ENCODE data around the gene HOXA6. TPM values are rescaled to one million over a fixed set of nuclear protein-coding genes. Genes with fewer than 3 reads are reported as not detected.
A peak's percentile ranks its signal among the peaks of the same experiment; 100 is the strongest.

HOXA6 gene
- total RNA-seq, 4 donors from 2014 or later: 5.7 to 15.4 (median 12.4) TPM

DNA sequence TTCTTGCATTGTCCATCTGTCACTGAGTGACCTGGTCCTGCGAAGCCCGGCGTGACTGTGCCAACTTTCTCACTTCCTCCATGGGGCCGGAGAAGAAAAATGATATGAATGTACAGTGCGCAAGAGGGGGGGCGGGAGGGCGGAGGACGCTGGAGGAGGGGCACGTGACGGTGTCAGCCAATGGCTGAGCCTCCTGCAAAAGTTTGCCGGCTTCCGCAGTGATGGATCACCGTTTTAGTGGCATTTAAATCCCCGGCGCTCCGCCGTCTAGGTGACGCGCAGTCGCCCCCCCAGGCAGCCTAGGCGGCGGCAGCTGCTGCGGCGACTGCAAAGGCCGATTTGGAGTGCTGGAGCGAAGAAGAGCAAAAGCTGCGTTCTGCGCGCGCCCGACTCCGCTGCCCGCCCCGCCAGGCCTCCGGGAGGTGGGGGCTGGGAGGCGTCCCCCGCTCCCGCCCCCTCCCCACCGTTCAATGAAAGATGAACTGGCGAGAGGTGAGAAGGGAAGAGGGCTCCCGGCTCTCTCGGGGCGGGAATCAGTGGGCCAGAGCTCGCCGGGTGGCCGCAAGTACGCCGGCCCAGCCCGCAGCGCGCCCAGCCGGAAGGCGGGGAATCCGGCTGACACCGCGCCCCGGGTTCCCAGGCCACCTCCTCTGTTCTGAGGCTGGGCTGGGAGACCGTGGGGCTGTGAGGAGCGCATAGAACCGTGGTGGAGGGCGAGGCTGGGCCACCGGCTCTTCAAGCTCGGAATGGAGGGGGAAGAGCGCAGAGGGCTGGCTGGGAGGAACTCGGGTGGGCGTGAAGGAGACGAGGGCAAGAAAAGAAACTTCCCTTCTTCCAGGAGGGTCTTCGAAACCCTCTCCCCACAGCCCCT, 51.4 kb downstream of the HOXA6 start, which contains the start of gene HOXA1:
HOXA1 (minus strand) TSS at position 104 of the 871 bp plus-strand sequence; CDS start at position 16, 88 bp downstream.
- peak; percentile 79 to 94 for DNase-seq (ENCODE audit: low spot score in 2 of 2)
- WGBS, 2 donors: 0 to 1% methylated on average over 42 to 68 of the region's 68 CpGs
- H3K4me3 ChIP-seq (ENCODE audit: low read depth, poor library complexity, severe bottlenecking): peak within 1 kb of the TSS; percentile 83
- intact Hi-C loops (cut with DNase I; ENCODE audit: low total_unique reads): no loop called here
- TF ChIP-seq POLR2A (IDR thresholded peaks at IDR 0.05): no peak
- TF ChIP-seq, protein P1, sequence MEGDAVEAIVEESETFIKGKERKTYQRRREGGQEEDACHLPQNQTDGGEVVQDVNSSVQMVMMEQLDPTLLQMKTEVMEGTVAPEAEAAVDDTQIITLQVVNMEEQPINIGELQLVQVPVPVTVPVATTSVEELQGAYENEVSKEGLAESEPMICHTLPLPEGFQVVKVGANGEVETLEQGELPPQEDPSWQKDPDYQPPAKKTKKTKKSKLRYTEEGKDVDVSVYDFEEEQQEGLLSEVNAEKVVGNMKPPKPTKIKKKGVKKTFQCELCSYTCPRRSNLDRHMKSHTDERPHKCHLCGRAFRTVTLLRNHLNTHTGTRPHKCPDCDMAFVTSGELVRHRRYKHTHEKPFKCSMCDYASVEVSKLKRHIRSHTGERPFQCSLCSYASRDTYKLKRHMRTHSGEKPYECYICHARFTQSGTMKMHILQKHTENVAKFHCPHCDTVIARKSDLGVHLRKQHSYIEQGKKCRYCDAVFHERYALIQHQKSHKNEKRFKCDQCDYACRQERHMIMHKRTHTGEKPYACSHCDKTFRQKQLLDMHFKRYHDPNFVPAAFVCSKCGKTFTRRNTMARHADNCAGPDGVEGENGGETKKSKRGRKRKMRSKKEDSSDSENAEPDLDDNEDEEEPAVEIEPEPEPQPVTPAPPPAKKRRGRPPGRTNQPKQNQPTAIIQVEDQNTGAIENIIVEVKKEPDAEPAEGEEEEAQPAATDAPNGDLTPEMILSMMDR (IDR thresholded peaks at IDR 0.05): no peak

MicroRNAs within 50 kb of the gene (microRNA counts, 767-probe panel; counts per million panel counts)
- microRNA hsa-miR-196b-5p: 0 to 358 counts per million in 2 donors

Small RNAs within 50 kb of the gene (microRNA-seq; reads per million reads assigned to microRNA genes)
- gene MIR196B (ENCODE audit: borderline number of aligned reads in 1 of 2, borderline replicate concordance in 2 of 2): 2,667 to 2,681 reads per million in 2 donors

Other genes with a start within 250 kb of the HOXA6 start
- 1 to 10 TPM in 2 of 4 donors, under 1 TPM in 2; 0.63 to 3.2 (median 1.9) TPM for gene HOXA1, start 51.8 kb downstream of the HOXA6 start, total RNA-seq
- gene HOXA2, start 45.1 kb downstream of the HOXA6 start, total RNA-seq: 1 to 10 TPM in 3 of 4 donors, under 1 TPM in 1; 0.39 to 2.5 (median 1.8) TPM
- 1 to 10 TPM; 1.3 to 2.9 (median 2.0) TPM for gene HOXA4, start 17.0 kb downstream of the HOXA6 start, total RNA-seq
- 10 to 100 TPM in 1 of 4 donors, 1 to 10 TPM in 3; 5.1 to 15.1 (median 6.1) TPM for gene HOXA5, start 4.1 kb downstream of the HOXA6 start, total RNA-seq
- gene HOXA3, start 4.8 kb upstream of the HOXA6 start, total RNA-seq: 10 to 100 TPM in 2 of 4 donors, 1 to 10 TPM in 2; 4.9 to 20.2 (median 13.2) TPM
- gene HOXA7, start 8.9 kb upstream of the HOXA6 start, total RNA-seq: 10 to 100 TPM; 10.0 to 26.1 (median 18.1) TPM
- gene HOXA9, start 17.8 kb upstream of the HOXA6 start, total RNA-seq: 10 to 100 TPM; 43.1 to 50.1 (median 46.9) TPM
- gene HOXA10, start 26.5 kb upstream of the HOXA6 start, total RNA-seq: 10 to 100 TPM in 1 of 4 donors, 1 to 10 TPM in 3; 4.9 to 11.2 (median 6.7) TPM
- 1 to 10 TPM in 2 of 4 donors, under 1 TPM in 1, not detected in 1; 0.27 to 1.4 (median 1.0) TPM for gene HOXA11, start 37.5 kb upstream of the HOXA6 start, total RNA-seq
- under 1 TPM; 0.11 to 0.54 (median 0.27) TPM for gene HOXA13, start 52.3 kb upstream of the HOXA6 start, total RNA-seq
- gene EVX1, start 95.0 kb upstream of the HOXA6 start, total RNA-seq: not detected

All from lower leg skin (tissue), 4 donors.